ENCODE measurements around the gene LTBP1. TPM values are rescaled to one million over a fixed set of nuclear protein-coding genes. Genes with fewer than 3 reads are reported as not detected.
A peak's percentile ranks its signal among the peaks of the same experiment; 100 is the strongest.

The LTBP1 gene, protein sequence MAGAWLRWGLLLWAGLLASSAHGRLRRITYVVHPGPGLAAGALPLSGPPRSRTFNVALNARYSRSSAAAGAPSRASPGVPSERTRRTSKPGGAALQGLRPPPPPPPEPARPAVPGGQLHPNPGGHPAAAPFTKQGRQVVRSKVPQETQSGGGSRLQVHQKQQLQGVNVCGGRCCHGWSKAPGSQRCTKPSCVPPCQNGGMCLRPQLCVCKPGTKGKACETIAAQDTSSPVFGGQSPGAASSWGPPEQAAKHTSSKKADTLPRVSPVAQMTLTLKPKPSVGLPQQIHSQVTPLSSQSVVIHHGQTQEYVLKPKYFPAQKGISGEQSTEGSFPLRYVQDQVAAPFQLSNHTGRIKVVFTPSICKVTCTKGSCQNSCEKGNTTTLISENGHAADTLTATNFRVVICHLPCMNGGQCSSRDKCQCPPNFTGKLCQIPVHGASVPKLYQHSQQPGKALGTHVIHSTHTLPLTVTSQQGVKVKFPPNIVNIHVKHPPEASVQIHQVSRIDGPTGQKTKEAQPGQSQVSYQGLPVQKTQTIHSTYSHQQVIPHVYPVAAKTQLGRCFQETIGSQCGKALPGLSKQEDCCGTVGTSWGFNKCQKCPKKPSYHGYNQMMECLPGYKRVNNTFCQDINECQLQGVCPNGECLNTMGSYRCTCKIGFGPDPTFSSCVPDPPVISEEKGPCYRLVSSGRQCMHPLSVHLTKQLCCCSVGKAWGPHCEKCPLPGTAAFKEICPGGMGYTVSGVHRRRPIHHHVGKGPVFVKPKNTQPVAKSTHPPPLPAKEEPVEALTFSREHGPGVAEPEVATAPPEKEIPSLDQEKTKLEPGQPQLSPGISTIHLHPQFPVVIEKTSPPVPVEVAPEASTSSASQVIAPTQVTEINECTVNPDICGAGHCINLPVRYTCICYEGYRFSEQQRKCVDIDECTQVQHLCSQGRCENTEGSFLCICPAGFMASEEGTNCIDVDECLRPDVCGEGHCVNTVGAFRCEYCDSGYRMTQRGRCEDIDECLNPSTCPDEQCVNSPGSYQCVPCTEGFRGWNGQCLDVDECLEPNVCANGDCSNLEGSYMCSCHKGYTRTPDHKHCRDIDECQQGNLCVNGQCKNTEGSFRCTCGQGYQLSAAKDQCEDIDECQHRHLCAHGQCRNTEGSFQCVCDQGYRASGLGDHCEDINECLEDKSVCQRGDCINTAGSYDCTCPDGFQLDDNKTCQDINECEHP (N-terminal part only)
- total RNA-seq (2021; ENCODE audit: unreplicated experiment): 12.5 TPM
- 12.0 TPM for polyA plus RNA-seq (2012; ENCODE audit: insufficient read length)
- percentile 47 among the genes with signal in this experiment for Bru-seq, nascent RNA
- BruChase-seq, experiment 1, labeled RNA remaining after a 2-hour chase: percentile 38 among the genes with signal in this experiment
- BruChase-seq, experiment 2, labeled RNA remaining after a 6-hour chase: percentile 42 among the genes with signal in this experiment
- long read RNA-seq, partial matches to known transcripts: 1 of 8 reads
- long read RNA-seq, other reads (novel, unspliced or antisense): 7 of 8 reads

GRCh38 chr2:32946314-32947075, at the start of gene LTBP1:
Gene LTBP1, plus strand, starts transcription at chr2:32946953. Its CDS starts 372 bp downstream, at chr2:32947325.
- ChIA-PET POLR2A (no interaction called here), CTCF (no interaction called here)
- H3K4me3 ChIP-seq (ENCODE audit: low read depth in 2 of 2, low read length in 2 of 2): peak within 1 kb of the TSS; percentile 60 to 70
- no peaks in the 10 kb centered on the region for H3K36me3 ChIP-seq (ENCODE audit: control insufficient read depth, insufficient read depth, low read length)
- no peak within 1 kb of the TSS for H3K27ac ChIP-seq (ENCODE audit: low read length)
- no TSS peak for BruUV-seq (replicated peaks)
- H3K9me3 ChIP-seq (ENCODE audit: control insufficient read depth, insufficient read depth, low read depth, low read length): no peaks in the 10 kb centered on the region
- in situ Hi-C loops (cut with HindIII; ENCODE audit: low pct_unique_long_range_greater_than_20kb, low sequenced_read_pairs): loop anchor here (10.0 kb wide), 1 partner anchor 428 kb away; no protein-coding TSS in a partner anchor
- ATAC-seq (peak; percentile 93), DNase-seq (ENCODE audit: low read depth, low spot score) (peak; percentile 53)
- no peak for TF ChIP-seq POLR2AphosphoS5 (IDR thresholded peaks at IDR 0.05; ENCODE audit: low read depth, low read length)
- TF ChIP-seq TCF7L2 (IDR thresholded peaks at IDR 0.05; ENCODE audit: low read depth, low read length): no peak
- TF ChIP-seq, protein P1, sequence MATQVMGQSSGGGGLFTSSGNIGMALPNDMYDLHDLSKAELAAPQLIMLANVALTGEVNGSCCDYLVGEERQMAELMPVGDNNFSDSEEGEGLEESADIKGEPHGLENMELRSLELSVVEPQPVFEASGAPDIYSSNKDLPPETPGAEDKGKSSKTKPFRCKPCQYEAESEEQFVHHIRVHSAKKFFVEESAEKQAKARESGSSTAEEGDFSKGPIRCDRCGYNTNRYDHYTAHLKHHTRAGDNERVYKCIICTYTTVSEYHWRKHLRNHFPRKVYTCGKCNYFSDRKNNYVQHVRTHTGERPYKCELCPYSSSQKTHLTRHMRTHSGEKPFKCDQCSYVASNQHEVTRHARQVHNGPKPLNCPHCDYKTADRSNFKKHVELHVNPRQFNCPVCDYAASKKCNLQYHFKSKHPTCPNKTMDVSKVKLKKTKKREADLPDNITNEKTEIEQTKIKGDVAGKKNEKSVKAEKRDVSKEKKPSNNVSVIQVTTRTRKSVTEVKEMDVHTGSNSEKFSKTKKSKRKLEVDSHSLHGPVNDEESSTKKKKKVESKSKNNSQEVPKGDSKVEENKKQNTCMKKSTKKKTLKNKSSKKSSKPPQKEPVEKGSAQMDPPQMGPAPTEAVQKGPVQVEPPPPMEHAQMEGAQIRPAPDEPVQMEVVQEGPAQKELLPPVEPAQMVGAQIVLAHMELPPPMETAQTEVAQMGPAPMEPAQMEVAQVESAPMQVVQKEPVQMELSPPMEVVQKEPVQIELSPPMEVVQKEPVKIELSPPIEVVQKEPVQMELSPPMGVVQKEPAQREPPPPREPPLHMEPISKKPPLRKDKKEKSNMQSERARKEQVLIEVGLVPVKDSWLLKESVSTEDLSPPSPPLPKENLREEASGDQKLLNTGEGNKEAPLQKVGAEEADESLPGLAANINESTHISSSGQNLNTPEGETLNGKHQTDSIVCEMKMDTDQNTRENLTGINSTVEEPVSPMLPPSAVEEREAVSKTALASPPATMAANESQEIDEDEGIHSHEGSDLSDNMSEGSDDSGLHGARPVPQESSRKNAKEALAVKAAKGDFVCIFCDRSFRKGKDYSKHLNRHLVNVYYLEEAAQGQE (IDR thresholded peaks at IDR 0.05; ENCODE audit: insufficient read depth in 1 of 2, low read depth in 2 of 2, low read length in 1 of 2): no peak
- TF ChIP-seq, protein P2, sequence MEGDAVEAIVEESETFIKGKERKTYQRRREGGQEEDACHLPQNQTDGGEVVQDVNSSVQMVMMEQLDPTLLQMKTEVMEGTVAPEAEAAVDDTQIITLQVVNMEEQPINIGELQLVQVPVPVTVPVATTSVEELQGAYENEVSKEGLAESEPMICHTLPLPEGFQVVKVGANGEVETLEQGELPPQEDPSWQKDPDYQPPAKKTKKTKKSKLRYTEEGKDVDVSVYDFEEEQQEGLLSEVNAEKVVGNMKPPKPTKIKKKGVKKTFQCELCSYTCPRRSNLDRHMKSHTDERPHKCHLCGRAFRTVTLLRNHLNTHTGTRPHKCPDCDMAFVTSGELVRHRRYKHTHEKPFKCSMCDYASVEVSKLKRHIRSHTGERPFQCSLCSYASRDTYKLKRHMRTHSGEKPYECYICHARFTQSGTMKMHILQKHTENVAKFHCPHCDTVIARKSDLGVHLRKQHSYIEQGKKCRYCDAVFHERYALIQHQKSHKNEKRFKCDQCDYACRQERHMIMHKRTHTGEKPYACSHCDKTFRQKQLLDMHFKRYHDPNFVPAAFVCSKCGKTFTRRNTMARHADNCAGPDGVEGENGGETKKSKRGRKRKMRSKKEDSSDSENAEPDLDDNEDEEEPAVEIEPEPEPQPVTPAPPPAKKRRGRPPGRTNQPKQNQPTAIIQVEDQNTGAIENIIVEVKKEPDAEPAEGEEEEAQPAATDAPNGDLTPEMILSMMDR (IDR thresholded peaks at IDR 0.05): peak; percentile 97
- H3K27me3 ChIP-seq (ENCODE audit: control insufficient read depth, insufficient read depth, low read length): no peaks in the 10 kb centered on the region
- H3K4me1 ChIP-seq (ENCODE audit: control insufficient read depth, insufficient read depth, low read length): no peaks in the 10 kb centered on the region
- intact Hi-C loops (cut with micrococcal nuclease; ENCODE audit: unreplicated experiment): loop anchor here (1.0 to 10.0 kb wide), 2 partner anchors 174 to 428 kb away; no protein-coding TSS in a partner anchor

Measured in Panc1 (cell line).